Vagina (tissue), 2 donors: Measurements from ENCODE around the gene BLM.

ENCODE experiments used
- POLR2A ChIP-seq, 2 donors: fragments of 450-650 bp; IDR thresholded peaks; one replicate each; pipeline ENCODE4 v1.6.1; 2017; ENCODE audit warnings: antibody characterized with exemption in 2 of 2, mild to moderate bottlenecking in 2 of 2, moderate library complexity in 2 of 2
- POLR2AphosphoS5 ChIP-seq, 2 donors: sonication (generic); formaldehyde crosslinking; IDR thresholded peaks; one replicate each; pipeline ENCODE4 v1.9.0; 2017; ENCODE audit warnings: antibody characterized with exemption in 2 of 2, mild to moderate bottlenecking in 2 of 2, low read depth in 1 of 2; ENCODE audit not compliant: insufficient read depth in 1 of 2
- TF ChIP-seq, protein P1 (sequence below), 3 experiments: fragments of 450-650 bp in 2 of 3; fragments of 200-600 bp in 1 of 3; sonication (generic) in 1 of 3; IDR thresholded peaks; one replicate each; pipeline ENCODE4 v1.5.1; 2017 to 2019; ENCODE audit warnings: antibody characterized with exemption in 3 of 3, mild to moderate bottlenecking in 2 of 3, moderate library complexity in 2 of 3

DNA sequence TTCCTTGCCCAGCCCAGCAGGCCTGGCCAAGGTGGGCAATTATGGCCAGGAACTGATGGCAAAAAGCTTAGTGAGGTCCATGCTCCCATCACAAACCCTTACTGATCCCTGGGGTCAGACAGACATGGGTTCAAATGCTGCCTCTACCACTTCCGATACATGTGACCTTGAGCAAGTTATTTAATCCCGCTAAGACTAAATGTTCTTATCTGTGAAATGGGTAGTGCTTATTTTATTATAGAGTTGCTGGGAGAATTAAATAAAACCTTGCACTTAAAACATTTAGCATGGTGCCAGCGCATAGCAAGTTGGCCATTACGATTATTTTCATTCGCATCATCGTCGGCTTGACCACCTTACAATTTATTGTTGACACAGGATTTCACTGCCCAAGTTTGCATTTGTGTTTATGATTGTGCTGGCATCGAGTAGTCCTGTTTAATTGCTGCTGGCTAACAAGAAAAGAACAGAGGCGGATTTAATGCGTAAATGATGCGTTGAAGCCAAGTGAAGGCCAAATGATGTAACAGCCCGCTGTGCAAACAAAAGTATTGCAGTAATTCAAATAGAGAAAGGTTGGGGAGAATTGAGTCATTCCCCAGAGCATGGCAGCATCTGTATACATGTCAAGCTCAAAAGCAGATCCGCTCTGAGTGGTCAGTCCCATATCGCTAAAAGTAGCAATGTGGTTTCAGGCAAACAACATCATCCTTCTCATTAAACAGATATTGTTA, 144.0 kb downstream of the BLM start:
- TF ChIP-seq, protein P1, sequence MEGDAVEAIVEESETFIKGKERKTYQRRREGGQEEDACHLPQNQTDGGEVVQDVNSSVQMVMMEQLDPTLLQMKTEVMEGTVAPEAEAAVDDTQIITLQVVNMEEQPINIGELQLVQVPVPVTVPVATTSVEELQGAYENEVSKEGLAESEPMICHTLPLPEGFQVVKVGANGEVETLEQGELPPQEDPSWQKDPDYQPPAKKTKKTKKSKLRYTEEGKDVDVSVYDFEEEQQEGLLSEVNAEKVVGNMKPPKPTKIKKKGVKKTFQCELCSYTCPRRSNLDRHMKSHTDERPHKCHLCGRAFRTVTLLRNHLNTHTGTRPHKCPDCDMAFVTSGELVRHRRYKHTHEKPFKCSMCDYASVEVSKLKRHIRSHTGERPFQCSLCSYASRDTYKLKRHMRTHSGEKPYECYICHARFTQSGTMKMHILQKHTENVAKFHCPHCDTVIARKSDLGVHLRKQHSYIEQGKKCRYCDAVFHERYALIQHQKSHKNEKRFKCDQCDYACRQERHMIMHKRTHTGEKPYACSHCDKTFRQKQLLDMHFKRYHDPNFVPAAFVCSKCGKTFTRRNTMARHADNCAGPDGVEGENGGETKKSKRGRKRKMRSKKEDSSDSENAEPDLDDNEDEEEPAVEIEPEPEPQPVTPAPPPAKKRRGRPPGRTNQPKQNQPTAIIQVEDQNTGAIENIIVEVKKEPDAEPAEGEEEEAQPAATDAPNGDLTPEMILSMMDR (IDR thresholded peaks at IDR 0.05), result no peak
- no peak for TF ChIP-seq POLR2A (IDR thresholded peaks at IDR 0.05)
- TF ChIP-seq POLR2AphosphoS5 (IDR thresholded peaks at IDR 0.05; ENCODE audit: insufficient read depth in 1 of 2, low read depth in 1 of 2), result peak in 1 of 2 donors; percentile 39
